H9 (cell line): ENCODE measurements around the gene TMED3. TPM values are rescaled to one million over a fixed set of nuclear protein-coding genes. Genes with fewer than 3 reads are reported as not detected.

ENCODE experiments used
- DNase-seq: peaks from one replicate; pipeline ENCODE4 v3.0.0-alpha.2; 2017
- H2AFZ ChIP-seq: one replicate; pipeline ENCODE4 v1.6.1; 2013; ENCODE audit warnings: mild to moderate bottlenecking, low read length, control low read depth, moderate library complexity
- H2AK5ac ChIP-seq: 2 replicates; pipeline ENCODE4 v1.6.1; 2013; ENCODE audit warnings: low read length, control low read depth, mixed read lengths; ENCODE audit not compliant: insufficient read length
- H2BK120ac ChIP-seq: one replicate; pipeline ENCODE4 v1.6.1; 2013; ENCODE audit warnings: low read depth, mild to moderate bottlenecking, low read length, control low read depth, inconsistent platforms; ENCODE audit not compliant: poor library complexity, severe bottlenecking
- H2BK12ac ChIP-seq: 2 replicates; pipeline ENCODE4 v1.6.1; 2013; ENCODE audit warnings: low read length, control low read depth, mixed read lengths, low read depth; ENCODE audit not compliant: insufficient read length
- H2BK15ac ChIP-seq: 2 replicates; pipeline ENCODE4 v1.6.1; 2013; ENCODE audit warnings: low read depth, low read length, control low read depth
- H2BK20ac ChIP-seq: one replicate; pipeline ENCODE4 v1.6.1; 2013; ENCODE audit warnings: low read depth, mild to moderate bottlenecking, low read length, control low read depth, inconsistent platforms; ENCODE audit not compliant: poor library complexity, severe bottlenecking
- H2BK5ac ChIP-seq: 2 replicates; pipeline ENCODE4 v1.6.1; 2013; ENCODE audit warnings: low read length, control low read depth, mixed read lengths; ENCODE audit not compliant: insufficient read length
- H3K14ac ChIP-seq: 2 replicates; pipeline ENCODE4 v1.6.1; 2013; ENCODE audit warnings: low read length, control low read depth; ENCODE audit not compliant: insufficient read depth
- H3K18ac ChIP-seq: 2 replicates; pipeline ENCODE4 v1.6.1; 2013; ENCODE audit warnings: low read depth, mild to moderate bottlenecking, mixed read lengths, low read length, control low read depth; ENCODE audit not compliant: insufficient read length
- H3K23ac ChIP-seq: 2 replicates; pipeline ENCODE4 v1.6.1; 2013; ENCODE audit warnings: low read length, control low read depth, mixed read lengths, low read depth; ENCODE audit not compliant: insufficient read length
- H3K23me2 ChIP-seq: 2 replicates; pipeline ENCODE4 v1.6.1; 2013; ENCODE audit warnings: low read depth, mild to moderate bottlenecking, mixed read lengths, low read length, control low read depth; ENCODE audit not compliant: insufficient read length, poor library complexity, severe bottlenecking
- H3K27ac ChIP-seq: 2 replicates; pipeline ENCODE4 v1.5.1; 2013; ENCODE audit warnings: low read length, control low read depth, mixed read lengths, low read depth; ENCODE audit not compliant: insufficient read length
- H3K27me3 ChIP-seq: 2 replicates; pipeline ENCODE4 v1.6.1; 2013; ENCODE audit warnings: low read length, control low read depth, inconsistent platforms; ENCODE audit not compliant: insufficient read depth
- H3K4ac ChIP-seq: 2 replicates; pipeline ENCODE4 v1.6.1; 2013; ENCODE audit warnings: low read depth, mild to moderate bottlenecking, control low read depth, inconsistent platforms, low read length, moderate library complexity
- H3K4me1 ChIP-seq: 2 replicates; pipeline ENCODE4 v1.6.1; 2013; ENCODE audit warnings: low read length, control low read depth, inconsistent platforms; ENCODE audit not compliant: insufficient read depth
- H3K4me2 ChIP-seq: 2 replicates; pipeline ENCODE4 v1.6.1; 2013; ENCODE audit warnings: low read length, control low read depth, mixed read lengths; ENCODE audit not compliant: insufficient read length, insufficient read depth
- H3K56ac ChIP-seq: 2 replicates; pipeline ENCODE4 v1.6.1; 2013; ENCODE audit warnings: low read depth, mild to moderate bottlenecking, mixed read lengths, low read length, control low read depth; ENCODE audit not compliant: insufficient read length
- H3K79me1 ChIP-seq: 2 replicates; pipeline ENCODE4 v1.6.1; 2013; ENCODE audit warnings: low read depth, mild to moderate bottlenecking, moderate library complexity, low read length, control low read depth, inconsistent platforms; ENCODE audit not compliant: insufficient read depth, poor library complexity, severe bottlenecking
- H3K79me2 ChIP-seq: 2 replicates; pipeline ENCODE4 v1.6.1; 2013; ENCODE audit warnings: low read length, control low read depth, inconsistent platforms; ENCODE audit not compliant: insufficient read depth
- H3K9ac ChIP-seq: 2 replicates; pipeline ENCODE4 v1.6.1; 2013; ENCODE audit warnings: low read length, control low read depth, mixed read lengths; ENCODE audit not compliant: insufficient read length; ENCODE audit errors: extremely low read depth
- H3K9me3 ChIP-seq: one replicate; pipeline ENCODE4 v1.6.1; 2013; ENCODE audit warnings: low read depth, low read length, inconsistent platforms; ENCODE audit not compliant: control insufficient read depth
- H3T11ph ChIP-seq: one replicate; pipeline ENCODE4 v1.6.1; 2013; ENCODE audit warnings: mild to moderate bottlenecking, low read length, control low read depth, inconsistent platforms
- H4K20me1 ChIP-seq: one replicate; pipeline ENCODE4 v1.6.1; 2013; ENCODE audit not compliant: control insufficient read depth, insufficient read length, insufficient read depth
- H4K5ac ChIP-seq: 2 replicates; pipeline ENCODE4 v1.6.1; 2013; ENCODE audit warnings: low read depth, mild to moderate bottlenecking, mixed read lengths, low read length, control low read depth; ENCODE audit not compliant: insufficient read length
- H4K8ac ChIP-seq: replicated peaks from 2 replicates; pipeline ENCODE4 v1.6.1; 2013; ENCODE audit warnings: low read length, control low read depth, mixed read lengths, low read depth; ENCODE audit not compliant: insufficient read length
- H4K91ac ChIP-seq: 2 replicates; pipeline ENCODE4 v1.6.1; 2013; ENCODE audit warnings: low read depth, mild to moderate bottlenecking, moderate library complexity, mixed read lengths, low read length, control low read depth; ENCODE audit not compliant: insufficient read length
- H3K27ac Mint-ChIP-seq, 3 experiments: 2 replicates in 2 of 3; 3 replicates in 1 of 3; pipeline ENCODE4 v1.8.0; 2020 to 2021; ENCODE audit warnings: mixed read lengths in 3 of 3, mild to moderate bottlenecking in 1 of 3, moderate library complexity in 1 of 3
- H3K27me3 Mint-ChIP-seq: 2 replicates; pipeline ENCODE4 v1.8.0; 2021; ENCODE audit warnings: low read depth, mild to moderate bottlenecking, moderate library complexity, mixed read lengths
- H3K36me3 Mint-ChIP-seq, 3 experiments: 2 replicates in 2 of 3; 3 replicates in 1 of 3; pipeline ENCODE4 v1.8.0; 2020 to 2021; ENCODE audit warnings: low read depth in 3 of 3, mixed read lengths in 3 of 3; ENCODE audit not compliant: insufficient read depth in 1 of 3
- H3K4me1 Mint-ChIP-seq, 2 experiments: 2 replicates each; pipeline ENCODE4 v1.8.0; 2020; ENCODE audit warnings: mixed read lengths in 2 of 2
- H3K4me3 Mint-ChIP-seq, 2 experiments: 2 replicates in 1 of 2; 3 replicates in 1 of 2; pipeline ENCODE4 v1.8.0; 2020 to 2021; ENCODE audit warnings: mild to moderate bottlenecking in 2 of 2, mixed read lengths in 2 of 2, moderate library complexity in 1 of 2
- H3K9me3 Mint-ChIP-seq, 2 experiments: 2 replicates in 1 of 2; 3 replicates in 1 of 2; pipeline ENCODE4 v1.8.0; 2020; ENCODE audit warnings: mild to moderate bottlenecking in 2 of 2, mixed read lengths in 2 of 2, moderate library complexity in 1 of 2
- WGBS: extraction: QIAGEN DNeasy Blood & Tissue Kit; methylation state at CpG from one replicate; pipeline ENCODE4 v1.1.7; 2013; ENCODE audit warnings: missing lambda C conversion rate, low lambda C conversion rate, mixed read lengths; ENCODE audit not compliant: insufficient read length; ENCODE audit errors: extremely low coverage; 5-methylcytosine and 5-hydroxymethylcytosine counted together
- total RNA-seq: library from RNA; stranded (reverse); gene quantifications from 2 replicates; pipeline ENCODE4 v1.2.1, GENCODE V29; 2021
- TF ChIP-seq, protein P1 (sequence below): fragments of 200-600 bp; sonication (generic); conservative IDR thresholded peaks from 3 replicates; pipeline ENCODE4 v1.8.0; 2021; ENCODE audit warnings: antibody characterized with exemption, mild to moderate bottlenecking

The TMED3 gene
- total RNA-seq, 1 experiment from 2014 or later = 46.4 TPM

DNA sequence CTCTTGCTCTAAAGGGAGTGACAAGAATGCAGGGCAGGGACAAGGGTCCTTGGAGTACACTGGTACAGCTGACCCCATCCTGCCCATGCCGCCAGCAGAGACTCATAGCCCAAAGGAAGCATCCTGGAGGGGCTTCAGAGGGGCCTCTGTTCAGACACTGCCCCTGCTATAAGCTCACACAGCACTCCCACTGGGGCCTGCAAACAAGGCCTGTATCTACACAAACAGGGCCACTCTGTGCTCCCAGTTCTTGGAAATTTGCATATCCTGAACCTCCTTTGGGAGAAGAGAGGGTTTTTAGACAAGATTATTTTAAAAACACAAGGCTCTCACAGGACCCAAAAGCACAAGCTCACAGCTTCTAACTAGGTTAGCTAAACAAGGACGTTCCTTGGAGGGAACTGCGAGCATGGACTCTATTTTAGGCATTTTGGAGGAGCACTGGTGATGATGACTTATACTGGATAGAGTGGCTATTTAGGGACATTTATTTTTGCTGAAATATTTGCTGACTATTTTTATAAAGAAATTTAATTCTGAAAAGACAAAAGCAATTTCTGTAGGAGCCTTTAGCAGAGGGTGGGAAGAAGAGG lies 44.8 kb upstream of the TMED3 start:
- no peak overlapping the region for H2AK5ac ChIP-seq
- H3K27me3 ChIP-seq = no peaks in the 10 kb centered on the region
- no peak overlapping the region for H3T11ph ChIP-seq
- no peak overlapping the region for H3K27ac ChIP-seq
- no peak overlapping the region for H2BK20ac ChIP-seq
- no peak overlapping the region for H3K14ac ChIP-seq
- H3K4me1 ChIP-seq = no peaks in the 10 kb centered on the region
- H3K23ac ChIP-seq = no peak overlapping the region
- H3K27ac Mint-ChIP-seq = peak overlapping the region in 1 of 3 experiments; percentile 28; a peak in 1 of 7 replicates
- H3K4me3 Mint-ChIP-seq = no peak overlapping the region
- H3K4me2 ChIP-seq = no peak overlapping the region
- H2BK12ac ChIP-seq = no peak overlapping the region
- no peak overlapping the region for H3K9ac ChIP-seq
- H2BK5ac ChIP-seq = no peak overlapping the region
- no peak for DNase-seq
- no peak overlapping the region for H3K56ac ChIP-seq
- H3K23me2 ChIP-seq = no peaks in the 10 kb centered on the region
- H3K79me1 ChIP-seq = no peaks in the 10 kb centered on the region
- TF ChIP-seq, protein P1, sequence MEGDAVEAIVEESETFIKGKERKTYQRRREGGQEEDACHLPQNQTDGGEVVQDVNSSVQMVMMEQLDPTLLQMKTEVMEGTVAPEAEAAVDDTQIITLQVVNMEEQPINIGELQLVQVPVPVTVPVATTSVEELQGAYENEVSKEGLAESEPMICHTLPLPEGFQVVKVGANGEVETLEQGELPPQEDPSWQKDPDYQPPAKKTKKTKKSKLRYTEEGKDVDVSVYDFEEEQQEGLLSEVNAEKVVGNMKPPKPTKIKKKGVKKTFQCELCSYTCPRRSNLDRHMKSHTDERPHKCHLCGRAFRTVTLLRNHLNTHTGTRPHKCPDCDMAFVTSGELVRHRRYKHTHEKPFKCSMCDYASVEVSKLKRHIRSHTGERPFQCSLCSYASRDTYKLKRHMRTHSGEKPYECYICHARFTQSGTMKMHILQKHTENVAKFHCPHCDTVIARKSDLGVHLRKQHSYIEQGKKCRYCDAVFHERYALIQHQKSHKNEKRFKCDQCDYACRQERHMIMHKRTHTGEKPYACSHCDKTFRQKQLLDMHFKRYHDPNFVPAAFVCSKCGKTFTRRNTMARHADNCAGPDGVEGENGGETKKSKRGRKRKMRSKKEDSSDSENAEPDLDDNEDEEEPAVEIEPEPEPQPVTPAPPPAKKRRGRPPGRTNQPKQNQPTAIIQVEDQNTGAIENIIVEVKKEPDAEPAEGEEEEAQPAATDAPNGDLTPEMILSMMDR = no peak
- H3K79me2 ChIP-seq = no peaks in the 10 kb centered on the region
- no peaks in the 10 kb centered on the region for H3K36me3 Mint-ChIP-seq
- no peak overlapping the region for H2AFZ ChIP-seq
- no peaks in the 10 kb centered on the region for H4K20me1 ChIP-seq
- peaks cover 0 to 9% of the 10 kb centered on the region in 2 experiments; a peak in 1 of 4 replicates for H3K4me1 Mint-ChIP-seq
- no peak overlapping the region for H4K91ac ChIP-seq
- H3K4ac ChIP-seq = no peak overlapping the region
- H3K9me3 Mint-ChIP-seq = no peaks in the 10 kb centered on the region
- no peak overlapping the region for H2BK120ac ChIP-seq
- no peak overlapping the region for H4K5ac ChIP-seq
- H2BK15ac ChIP-seq = no peak overlapping the region
- H3K9me3 ChIP-seq = no peaks in the 10 kb centered on the region
- H3K27me3 Mint-ChIP-seq = peaks cover 9% of the 10 kb centered on the region
- H3K18ac ChIP-seq = no peak overlapping the region
- H4K8ac ChIP-seq = no peak overlapping the region
- WGBS = no CpG with 5 or more reads among the region's 3 CpGs
